Stimulated activated CD4-positive, alpha-beta T cell treated with anti-CD3 and anti-CD28 coated beads, TNF-alpha, amount 100 ng/mL, for 1 hour (primary cell): ENCODE measurements around the gene NABP1.
A peak's percentile ranks its signal among the peaks of the same experiment; 100 is the strongest.
"Not testable (repeated sequence)": the region's sequence is repeated elsewhere in the genome, so short reads cannot be mapped to it uniquely, and the experiment has no call there.

ENCODE experiments used
- DNase-seq, 3 donors: peaks; one replicate each; pipeline ENCODE4 v3.0.0-alpha.2; 2020; ENCODE audit warnings: low read depth in 3 of 3, low spot score in 1 of 3

The NABP1 gene

GRCh38 chr2:191677646-191678436, at the start of gene NABP1:
NABP1 (plus strand) TSS chr2:191678136; CDS start chr2:191678615, 479 bp downstream.
- DNase-seq: peak; percentile 97 to 98 (median 97)

GRCh38 chr2:191629001-191629453, 48.9 kb upstream of the NABP1 start:
- DNase-seq: no peak

GRCh38 chr2:191629976-191630712, 47.8 kb upstream of the NABP1 start:
- no peak for DNase-seq

GRCh38 chr2:191631754-191632153, 46.2 kb upstream of the NABP1 start:
- DNase-seq: no peak

- DNase-seq: no peak
Measured at GRCh38 chr2:191632426-191632825, 45.5 kb upstream of the NABP1 start.

- no peak for DNase-seq
Measured at GRCh38 chr2:191634791-191635190, 43.1 kb upstream of the NABP1 start.

- no peak for DNase-seq
Measured at GRCh38 chr2:191635333-191636234, 42.4 kb upstream of the NABP1 start.

- DNase-seq: no peak
Measured at GRCh38 chr2:191636235-191636543, 41.7 kb upstream of the NABP1 start.

GRCh38 chr2:191636586-191636985, 41.4 kb upstream of the NABP1 start:
- no peak for DNase-seq

- no peak for DNase-seq
Measured at GRCh38 chr2:191637182-191638078, 40.5 kb upstream of the NABP1 start.

- DNase-seq: no peak
Measured at GRCh38 chr2:191638079-191638801, 39.7 kb upstream of the NABP1 start.

GRCh38 chr2:191638802-191639172, 39.1 kb upstream of the NABP1 start:
- no peak for DNase-seq

GRCh38 chr2:191641609-191642008, 36.3 kb upstream of the NABP1 start:
- DNase-seq: no peak

GRCh38 chr2:191642541-191642940, 35.4 kb upstream of the NABP1 start:
- no peak for DNase-seq

GRCh38 chr2:191643429-191643828, 34.5 kb upstream of the NABP1 start:
- no peak for DNase-seq

- DNase-seq: not testable (repeated sequence)
Measured at GRCh38 chr2:191644613-191645012, 33.3 kb upstream of the NABP1 start.

GRCh38 chr2:191645032-191645431, 32.9 kb upstream of the NABP1 start:
- no peak for DNase-seq

GRCh38 chr2:191645434-191646162, 32.3 kb upstream of the NABP1 start:
- DNase-seq: no peak
